Common myeloid progenitor, CD34-positive (primary cell): ENCODE results near the gene GNG2.

Source experiments
- CTCF ChIA-PET: fragments of 350-600 bp; sonication (Branson Sonifier 250); formaldehyde crosslinking; loops from one replicate; lab custom pipeline; 2021; ENCODE audit warnings: antibody characterized with exemption; lab: Charles Lee
- POLR2A ChIA-PET: fragments of 350-600 bp; sonication (Branson Sonifier 250); formaldehyde crosslinking; loops from one replicate; lab custom pipeline; 2021; ENCODE audit warnings: antibody characterized with exemption; lab: Charles Lee
- DNase-seq, 3 donors: peaks; one replicate each; pipeline versions ENCODE4 v3.0.0 to v3.0.0-alpha.2; 2013
- H3K27ac ChIP-seq, 2 experiments: 1 replicate in 1 of 2; 2 replicates in 1 of 2; pipeline ENCODE4 v1.7.0; 2013; ENCODE audit warnings: inconsistent platforms in 2 of 2, low read length in 2 of 2, mild to moderate bottlenecking in 2 of 2, low read depth in 1 of 2, moderate library complexity in 1 of 2; ENCODE audit not compliant: severe bottlenecking in 2 of 2, insufficient read depth in 1 of 2, poor library complexity in 1 of 2
- H3K27me3 ChIP-seq, 5 experiments: replicated peaks in 2 of 5; 1 replicate in 3 of 5; 2 replicates in 2 of 5; pipeline versions ENCODE4 v1.6.1 to v1.7.0; 2013; ENCODE audit warnings: low read length in 4 of 5, mild to moderate bottlenecking in 2 of 5, moderate library complexity in 2 of 5, inconsistent platforms in 1 of 5; ENCODE audit not compliant: insufficient read depth in 5 of 5, control insufficient read depth in 4 of 5
- H3K36me3 ChIP-seq, 4 experiments: 1 replicate in 2 of 4; 2 replicates in 2 of 4; pipeline versions ENCODE4 v1.6.1 to v1.7.0; 2013; ENCODE audit warnings: low read length in 3 of 4, control low read depth in 1 of 4, mild to moderate bottlenecking in 1 of 4; ENCODE audit not compliant: control insufficient read depth in 4 of 4, insufficient read depth in 4 of 4
- H3K4me1 ChIP-seq, 4 experiments: 1 replicate in 3 of 4; 2 replicates in 1 of 4; pipeline versions ENCODE4 v1.6.1 to v1.7.1; 2013; ENCODE audit warnings: low read length in 3 of 4, mild to moderate bottlenecking in 3 of 4, control low read depth in 1 of 4, inconsistent platforms in 1 of 4, moderate library complexity in 1 of 4; ENCODE audit not compliant: control insufficient read depth in 4 of 4, insufficient read depth in 4 of 4; ENCODE audit errors: control extremely low read depth in 1 of 4
- H3K4me3 ChIP-seq, 7 experiments: 1 replicate in 4 of 7; 2 replicates in 3 of 7; pipeline versions ENCODE4 v1.5.1 to v1.7.0; 2013; ENCODE audit warnings: mild to moderate bottlenecking in 7 of 7, low read length in 6 of 7, moderate library complexity in 6 of 7, inconsistent platforms in 2 of 7, low read depth in 2 of 7, control low read depth in 1 of 7; ENCODE audit not compliant: insufficient read depth in 4 of 7, control insufficient read depth in 1 of 7; ENCODE audit errors: extremely low read depth in 1 of 7
- H3K9me3 ChIP-seq, 5 experiments: 1 replicate in 4 of 5; 2 replicates in 1 of 5; pipeline versions ENCODE4 v1.6.1 to v1.7.1; 2013; ENCODE audit warnings: low read length in 4 of 5, mild to moderate bottlenecking in 2 of 5, inconsistent platforms in 1 of 5, low read depth in 1 of 5, moderate library complexity in 1 of 5; ENCODE audit not compliant: control insufficient read depth in 4 of 5, insufficient read depth in 2 of 5; ENCODE audit errors: control extremely low read depth in 1 of 5
- WGBS: methylation state at CpG from one replicate; pipeline ENCODE4 v1.1.5; 2013; ENCODE audit not compliant: insufficient coverage; 5-methylcytosine and 5-hydroxymethylcytosine counted together

The GNG2 gene

DNA sequence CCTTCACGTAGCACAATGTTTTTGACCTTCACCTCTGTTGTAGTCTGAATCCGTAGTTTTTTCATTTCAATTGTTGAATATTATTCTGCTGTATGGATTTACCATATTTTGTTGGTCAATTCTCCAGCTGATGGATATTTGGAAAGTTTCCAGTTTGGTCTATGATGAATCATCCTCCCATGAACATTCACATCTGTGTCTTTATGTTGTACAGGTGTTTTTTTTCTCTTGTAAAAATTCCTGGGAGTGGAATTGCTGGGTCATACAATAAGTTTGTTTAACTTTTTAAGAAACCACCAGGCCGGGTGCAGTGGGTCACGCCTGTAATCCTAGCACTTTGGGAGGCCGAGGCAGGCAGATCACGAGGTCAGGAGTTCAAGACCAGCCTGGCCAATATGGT lies 36.7 kb upstream of the GNG2 start:
- ChIA-PET CTCF (interaction anchor here (0.9 kb wide), 1 partner anchor 70 kb away, joined by 3 read pairs; no protein-coding TSS in a partner anchor), POLR2A (no interaction called here)
- no peaks in the 10 kb centered on the region for H3K9me3 ChIP-seq
- H3K4me3 ChIP-seq: no peak overlapping the region
- H3K27me3 ChIP-seq: no peaks in the 10 kb centered on the region
- no peak for DNase-seq
- WGBS: 97% methylated on average over 5 of the region's 6 CpGs
- H3K36me3 ChIP-seq: no peaks in the 10 kb centered on the region
- peaks cover 5 to 26% (median 19%) of the 10 kb centered on the region in 4 experiments for H3K4me1 ChIP-seq
- no peak overlapping the region for H3K27ac ChIP-seq

- WGBS: no CpG with 5 or more reads among the region's 3 CpGs
- peak in 2 of 3 donors; percentile 42 to 45 for DNase-seq
- no peak overlapping the region for H3K27ac ChIP-seq
- H3K4me1 ChIP-seq: peaks cover 5 to 29% (median 21%) of the 10 kb centered on the region in 4 experiments
- CTCF ChIA-PET: interaction anchor here (2.0 kb wide), 1 partner anchor 155 kb away, joined by 5 read pairs; no protein-coding TSS in a partner anchor
- no peaks in the 10 kb centered on the region for H3K36me3 ChIP-seq
- H3K27me3 ChIP-seq: no peaks in the 10 kb centered on the region
- H3K9me3 ChIP-seq: no peaks in the 10 kb centered on the region
- H3K4me3 ChIP-seq: no peak overlapping the region
- POLR2A ChIA-PET: no interaction called here
Measured at GRCh38 chr14:51824191-51824590, 36.2 kb upstream of the GNG2 start.

- no peak for DNase-seq
- CTCF ChIA-PET: interaction anchor here (2.0 kb wide), 1 partner anchor 153 kb away, joined by 5 read pairs; no protein-coding TSS in a partner anchor
- H3K27me3 ChIP-seq: no peaks in the 10 kb centered on the region
- peaks cover 5 to 29% (median 21%) of the 10 kb centered on the region in 4 experiments for H3K4me1 ChIP-seq
- POLR2A ChIA-PET: no interaction called here
- WGBS: no CpG with 5 or more reads among the region's 1 CpG
- H3K36me3 ChIP-seq: no peaks in the 10 kb centered on the region
- no peaks in the 10 kb centered on the region for H3K9me3 ChIP-seq
- no peak overlapping the region for H3K4me3 ChIP-seq
- no peak overlapping the region for H3K27ac ChIP-seq
Measured at GRCh38 chr14:51825926-51826325, 34.5 kb upstream of the GNG2 start.

- POLR2A ChIA-PET: interaction anchor here (0.7 to 1.8 kb wide), 4 partner anchors 19 to 151 kb away, joined by 3 to 11 read pairs (median 4); partner anchors contain the start of gene GNG2
- CTCF ChIA-PET: interaction anchor here (0.8 to 4.1 kb wide), 23 partner anchors 9 to 154 kb away, joined by 3 to 40 read pairs (median 4); partner anchors contain the start of gene GNG2
- Histone ChIP-seq H3K4me1 (peaks cover 5 to 29% (median 21%) of the 10 kb centered on the region in 4 experiments), H3K9me3 (peaks cover 0 to 3% (median 0%) of the 10 kb centered on the region in 5 experiments), H3K36me3 (no peaks in the 10 kb centered on the region), H3K27ac (no peak overlapping the region), H3K4me3 (peak overlapping the region in 1 of 7 experiments; percentile 1), H3K27me3 (no peaks in the 10 kb centered on the region)
- DNase-seq: peak; percentile 89 to 98 (median 97)
- WGBS: 14% methylated on average over 8 of the region's 8 CpGs
Measured at GRCh38 chr14:51828017-51828797, 32.2 kb upstream of the GNG2 start.

- ChIA-PET POLR2A (no interaction called here), CTCF (interaction anchor here (1.5 kb wide), 1 partner anchor 13 kb away, joined by 3 read pairs; no protein-coding TSS in a partner anchor)
- Histone ChIP-seq H3K27me3 (no peaks in the 10 kb centered on the region), H3K27ac (no peak overlapping the region), H3K9me3 (peaks cover 0 to 3% (median 0%) of the 10 kb centered on the region in 5 experiments), H3K36me3 (no peaks in the 10 kb centered on the region), H3K4me1 (no peaks in the 10 kb centered on the region), H3K4me3 (no peak overlapping the region)
- DNase-seq: no peak
- 94% methylated on average over 8 of the region's 8 CpGs for WGBS
Measured at GRCh38 chr14:51834240-51834639, 26.2 kb upstream of the GNG2 start.

DNA sequence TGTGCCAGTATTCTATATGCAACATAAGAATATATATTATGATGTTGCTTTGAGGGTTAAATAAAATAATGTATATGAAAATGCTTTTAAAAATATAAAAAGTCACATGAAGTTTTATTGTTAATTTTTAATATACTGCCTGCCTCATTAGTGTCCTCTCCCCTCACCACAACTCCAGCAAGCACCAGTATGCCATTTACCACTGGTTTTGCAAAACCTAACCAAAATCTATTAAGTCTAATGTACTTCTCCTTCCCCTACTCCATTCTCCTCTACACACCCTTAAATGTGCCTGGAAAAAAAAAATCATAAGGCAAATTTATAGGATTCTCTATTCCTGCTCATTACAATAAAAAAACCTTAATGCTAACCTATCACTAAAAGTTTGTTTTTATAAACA lies 24.0 kb upstream of the GNG2 start:
- no peaks in the 10 kb centered on the region for H3K4me1 ChIP-seq
- no peaks in the 10 kb centered on the region for H3K36me3 ChIP-seq
- no peak overlapping the region for H3K27ac ChIP-seq
- H3K27me3 ChIP-seq: no peaks in the 10 kb centered on the region
- DNase-seq: no peak
- peaks cover 0 to 3% (median 0%) of the 10 kb centered on the region in 5 experiments for H3K9me3 ChIP-seq
- CTCF ChIA-PET: interaction anchor here (1.1 to 1.8 kb wide), 2 partner anchors 8 to 141 kb away, joined by 3 to 4 read pairs; no protein-coding TSS in a partner anchor
- POLR2A ChIA-PET: no interaction called here
- H3K4me3 ChIP-seq: no peak overlapping the region
